HepG2 (cell line): ENCODE measurements around the gene RNU6-1. TPM values are rescaled to one million over a fixed set of nuclear protein-coding genes. Genes with fewer than 3 reads are reported as not detected.

Experiments
- CAMTA2 ChIP-seq: sonication (generic); formaldehyde crosslinking; IDR thresholded peaks from 2 replicates; pipeline ENCODE4 v1.4.0; 2020; ENCODE audit warnings: mild to moderate bottlenecking, missing genetic modification reagents, borderline replicate concordance
- CBX2 ChIP-seq, 2 experiments: fragments of 200-600 bp in 1 of 2; sonication (generic); formaldehyde crosslinking in 1 of 2; IDR thresholded peaks; 2 replicates each; pipeline versions ENCODE4 v1.7.0 to v1.8.1; 2018 to 2022; ENCODE audit warnings: low read depth in 2 of 2, low read length in 1 of 2, mild to moderate bottlenecking in 1 of 2, missing genetic modification reagents in 1 of 2
- DDIT3 ChIP-seq: sonication (generic); formaldehyde crosslinking; IDR thresholded peaks from 2 replicates; pipeline ENCODE4 v1.4.0; 2020; ENCODE audit warnings: mild to moderate bottlenecking, missing genetic modification reagents
- E2F1 ChIP-seq: sonication (generic); formaldehyde crosslinking; IDR thresholded peaks from 2 replicates; pipeline ENCODE4 v1.5.0; 2020; ENCODE audit warnings: missing genetic modification reagents
- ETS1 ChIP-seq: sonication (generic); formaldehyde crosslinking; IDR thresholded peaks from 2 replicates; pipeline ENCODE4 v1.4.0; 2020; ENCODE audit warnings: missing genetic modification reagents
- NFKBIZ ChIP-seq: IDR thresholded peaks from 2 replicates; pipeline ENCODE4 v1.6.1; 2018; ENCODE audit warnings: missing genetic modification reagents, missing compliant biosample characterization
- PAF1 ChIP-seq: IDR thresholded peaks from 2 replicates; pipeline ENCODE4 v1.6.1; 2016; ENCODE audit warnings: missing genetic modification reagents, missing compliant biosample characterization
- PRDM15 ChIP-seq: sonication (generic); formaldehyde crosslinking; IDR thresholded peaks from 2 replicates; pipeline ENCODE4 v1.4.0; 2020; ENCODE audit warnings: missing genetic modification reagents
- RBFOX2 ChIP-seq: fragments of 200-400 bp; formaldehyde crosslinking; IDR thresholded peaks from 2 replicates; pipeline ENCODE4 v1.6.1; 2017; ENCODE audit warnings: low read depth, mild to moderate bottlenecking, low read length
- TFE3 ChIP-seq: IDR thresholded peaks from 2 replicates; pipeline ENCODE4 v1.6.1; 2016
- ZBTB25 ChIP-seq: IDR thresholded peaks from 2 replicates; pipeline ENCODE4 v1.6.1; 2018; ENCODE audit warnings: missing genetic modification reagents
- ZKSCAN8 ChIP-seq: IDR thresholded peaks from 2 replicates; pipeline ENCODE4 v1.6.1; 2016; ENCODE audit warnings: borderline replicate concordance, missing genetic modification reagents, missing compliant biosample characterization
- ZNF230 ChIP-seq: sonication (generic); formaldehyde crosslinking; IDR thresholded peaks from 2 replicates; pipeline ENCODE4 v1.4.0; 2020; ENCODE audit warnings: mild to moderate bottlenecking, missing genetic modification reagents
- ZNF24 ChIP-seq: fragments of 450-650 bp; IDR thresholded peaks from 2 replicates; pipeline ENCODE4 v1.6.1; 2017; ENCODE audit warnings: antibody characterized with exemption, mild to moderate bottlenecking
- ZNF34 ChIP-seq: sonication (generic); formaldehyde crosslinking; IDR thresholded peaks from 2 replicates; pipeline ENCODE4 v1.4.0; 2020; ENCODE audit warnings: mild to moderate bottlenecking, missing genetic modification reagents, borderline replicate concordance
- ZNF362 ChIP-seq: sonication (generic); formaldehyde crosslinking; IDR thresholded peaks from 2 replicates; pipeline ENCODE4 v1.4.0; 2020; ENCODE audit warnings: missing genetic modification reagents, mild to moderate bottlenecking, borderline replicate concordance
- ZNF556 ChIP-seq: sonication (generic); formaldehyde crosslinking; IDR thresholded peaks from 2 replicates; pipeline ENCODE4 v1.4.0; 2020; ENCODE audit warnings: mild to moderate bottlenecking, missing genetic modification reagents, borderline replicate concordance
- polyA plus RNA-seq, 8 experiments: library from polyadenylated mRNA; depleted of rRNA in 3 of 8; stranded (reverse) in 7 of 8; unstranded in 1 of 8; fragments of >200 nt; fragmentation: Illumina TruSeq in 4 of 8; extraction: Trizol in 4 of 8; gene quantifications; 2 replicates each; pipeline versions ENCODE4 v1.2.1 to v1.2.3, GENCODE V29; 2011 to 2016; ENCODE audit warnings: low read depth in 4 of 8, missing spikeins in 1 of 8, mixed read lengths in 1 of 8; ENCODE audit not compliant: insufficient read depth in 1 of 8
- total RNA-seq, 5 experiments: library from RNA; depleted of rRNA; stranded (reverse); fragments of >200 nt; fragmentation: Illumina TruSeq; extraction: Trizol; gene quantifications; 2 replicates each; pipeline ENCODE4 v1.2.3, GENCODE V29; 2016; ENCODE audit warnings: low read depth in 1 of 5

Gene RNU6-1
- total and polyA plus RNA-seq, 2 of the 13 experiments (the other 11 are each of a cell fraction or from before 2014, with no cell fraction given): under 0.01 TPM; not detected in 1

GRCh38 chr15:67839929-67840748 is at the start of gene RNU6-1 (continued):
- peak; percentile 93 for TF ChIP-seq TFE3 (CRISPR knock-in tag)
- peak; percentile 82 for TF ChIP-seq ZNF24
- TF ChIP-seq E2F1 (CRISPR knock-in tag): peak; percentile 65; the same call in 1 of the 2 replicates
- peak; percentile 89 for TF ChIP-seq RBFOX2
- no peak for TF ChIP-seq DDIT3
- no peak for TF ChIP-seq NFKBIZ (CRISPR knock-in tag)
- TF ChIP-seq CAMTA2 (CRISPR knock-in tag): no peak
- no peak for TF ChIP-seq ZNF362
- TF ChIP-seq ZKSCAN8 (CRISPR knock-in tag): no peak
- no peak for TF ChIP-seq CBX2 (IDR thresholded peaks at IDR 0.05; ENCODE audit: low read depth, low read length)
- no peak for TF ChIP-seq CBX2 (CRISPR knock-in tag; IDR thresholded peaks at IDR 0.05; ENCODE audit: low read depth)
- no peak for TF ChIP-seq ETS1 (CRISPR knock-in tag)
- TF ChIP-seq ZNF34: peak; percentile 44; the same call in 1 of the 2 replicates
- TF ChIP-seq ZBTB25 (CRISPR knock-in tag): 0 out of 2 replicates have a peak, but pooled peaks have one; percentile 33
- no peak for TF ChIP-seq PAF1 (CRISPR knock-in tag)
- no peak for TF ChIP-seq ZNF556 (CRISPR knock-in tag)
- 0 out of 2 replicates have a peak, but pooled peaks have one; percentile 11 for TF ChIP-seq ZNF230
- TF ChIP-seq PRDM15 (CRISPR knock-in tag): peak; percentile 44; the same call in 1 of the 2 replicates
